AG09319 (cell line): ENCODE data around the gene UBN1.
"Not testable (repeated sequence)": the region's sequence is repeated elsewhere in the genome, so short reads cannot be mapped to it uniquely, and the experiment has no call there.

ENCODE experiments used
- DNase-seq: peaks from one replicate; pipeline ENCODE4 v3.0.0-alpha.2; 2010; ENCODE audit warnings: low read depth; ENCODE audit errors: extremely low read depth
- TF ChIP-seq, protein P1 (sequence below): IDR thresholded peaks from 2 replicates; pipeline ENCODE4 v1.5.1; 2011; ENCODE audit warnings: low read depth, mild to moderate bottlenecking, inconsistent platforms, low read length, moderate library complexity

The UBN1 gene

DNA sequence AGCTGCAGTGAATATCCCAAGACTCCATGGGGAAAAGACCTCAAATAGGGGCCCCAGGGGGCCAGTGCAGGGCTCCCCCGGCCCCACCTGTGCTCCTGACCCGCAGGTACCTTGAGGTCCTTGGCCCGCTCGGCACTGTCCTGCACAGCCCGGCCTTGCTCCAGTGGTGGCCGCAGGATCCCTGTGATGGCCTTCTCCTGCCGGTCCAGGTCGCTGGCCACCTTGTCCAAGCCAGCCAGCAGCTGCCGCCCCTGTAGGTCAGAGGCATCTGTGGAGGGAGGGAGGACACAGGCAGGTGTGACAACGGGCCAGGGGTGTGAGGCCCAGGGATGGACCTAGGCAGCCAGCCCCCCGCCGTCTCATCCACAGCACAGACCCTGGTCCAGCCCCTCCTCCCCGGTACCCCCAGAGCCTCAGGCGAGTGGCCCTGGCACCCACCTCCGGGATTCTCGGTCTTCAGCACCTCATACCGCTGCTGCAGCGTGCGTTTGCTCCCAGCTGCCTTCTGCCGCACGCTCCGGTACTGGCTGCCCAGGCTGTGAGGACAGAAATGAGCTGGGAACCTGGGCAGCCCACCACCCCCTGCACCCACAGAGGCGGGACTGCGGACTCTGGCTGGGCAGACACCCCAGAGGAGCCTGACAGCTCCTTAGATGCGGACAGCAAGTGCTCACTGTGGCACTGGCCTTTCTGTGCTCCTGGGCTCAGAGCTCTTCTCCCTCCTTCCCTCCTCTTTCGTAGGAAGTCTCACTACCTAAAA, 46.0 kb downstream of the UBN1 start:
- TF ChIP-seq, protein P1, sequence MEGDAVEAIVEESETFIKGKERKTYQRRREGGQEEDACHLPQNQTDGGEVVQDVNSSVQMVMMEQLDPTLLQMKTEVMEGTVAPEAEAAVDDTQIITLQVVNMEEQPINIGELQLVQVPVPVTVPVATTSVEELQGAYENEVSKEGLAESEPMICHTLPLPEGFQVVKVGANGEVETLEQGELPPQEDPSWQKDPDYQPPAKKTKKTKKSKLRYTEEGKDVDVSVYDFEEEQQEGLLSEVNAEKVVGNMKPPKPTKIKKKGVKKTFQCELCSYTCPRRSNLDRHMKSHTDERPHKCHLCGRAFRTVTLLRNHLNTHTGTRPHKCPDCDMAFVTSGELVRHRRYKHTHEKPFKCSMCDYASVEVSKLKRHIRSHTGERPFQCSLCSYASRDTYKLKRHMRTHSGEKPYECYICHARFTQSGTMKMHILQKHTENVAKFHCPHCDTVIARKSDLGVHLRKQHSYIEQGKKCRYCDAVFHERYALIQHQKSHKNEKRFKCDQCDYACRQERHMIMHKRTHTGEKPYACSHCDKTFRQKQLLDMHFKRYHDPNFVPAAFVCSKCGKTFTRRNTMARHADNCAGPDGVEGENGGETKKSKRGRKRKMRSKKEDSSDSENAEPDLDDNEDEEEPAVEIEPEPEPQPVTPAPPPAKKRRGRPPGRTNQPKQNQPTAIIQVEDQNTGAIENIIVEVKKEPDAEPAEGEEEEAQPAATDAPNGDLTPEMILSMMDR = no peak
- no peak for DNase-seq

DNA sequence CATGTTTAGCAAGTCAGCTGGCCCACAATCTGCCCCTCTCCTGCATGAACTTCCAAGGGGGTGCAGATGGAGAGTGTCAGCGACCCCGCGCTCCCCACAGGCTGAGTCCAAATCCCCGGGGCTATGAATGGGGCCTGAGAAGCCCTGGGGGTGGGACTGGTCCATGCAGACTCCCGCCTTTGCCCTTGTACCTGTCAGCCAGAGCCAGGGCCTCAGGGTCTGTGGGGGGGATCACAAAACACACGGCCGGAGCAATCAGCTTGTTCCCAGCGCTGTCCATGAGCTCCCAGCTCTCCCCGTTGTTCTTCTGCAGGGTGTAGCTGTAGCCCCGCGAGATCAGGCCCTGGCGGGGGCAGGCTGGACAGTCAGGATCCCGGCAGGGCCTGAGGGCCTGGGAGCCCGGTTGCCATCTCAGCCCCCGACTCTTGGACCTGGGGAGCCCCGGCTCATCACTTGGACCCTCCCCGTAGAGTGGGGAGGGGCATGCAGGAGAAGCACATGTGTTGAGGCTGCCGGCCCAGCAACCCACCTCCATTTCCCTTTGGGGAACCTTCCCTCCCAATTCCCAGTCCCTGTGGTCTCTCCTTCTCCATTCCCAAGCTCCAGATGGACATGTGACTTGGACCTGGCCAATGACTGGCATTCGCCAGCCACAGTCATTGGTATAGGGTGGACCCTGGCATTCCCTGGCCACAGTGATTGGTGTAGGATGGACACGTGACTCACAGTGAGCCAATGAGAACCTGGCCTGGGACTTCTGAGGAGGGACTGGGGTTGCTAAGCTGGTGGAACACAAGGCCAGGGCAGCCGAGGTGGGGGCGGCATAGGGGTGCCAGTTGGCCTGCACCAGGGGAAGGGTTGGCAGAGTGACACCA, 47.2 kb downstream of the UBN1 start:
- no peak for DNase-seq
- TF ChIP-seq, protein P1 = no peak

DNA sequence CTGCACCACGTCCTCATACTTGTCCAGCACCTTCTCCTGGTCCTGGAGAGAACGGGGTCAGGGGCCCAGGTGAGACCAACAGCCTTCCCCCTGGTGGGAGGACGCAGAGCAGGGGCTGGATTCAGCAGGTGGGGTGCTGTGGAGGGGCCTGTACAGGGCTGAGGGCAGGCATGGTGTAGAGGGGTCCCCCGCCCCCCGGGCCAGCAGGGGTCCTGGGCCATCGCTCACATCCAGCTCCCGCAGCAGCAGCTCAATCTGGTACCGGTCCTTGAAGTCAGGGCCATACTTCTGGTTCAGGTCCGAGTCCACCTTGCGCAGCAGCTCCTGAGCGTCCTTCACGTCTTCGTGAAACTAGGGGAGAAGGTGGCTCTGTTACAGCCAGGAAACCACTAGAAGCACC, 48.1 kb downstream of the UBN1 start:
- TF ChIP-seq, protein P1 = no peak
- no peak for DNase-seq

DNA sequence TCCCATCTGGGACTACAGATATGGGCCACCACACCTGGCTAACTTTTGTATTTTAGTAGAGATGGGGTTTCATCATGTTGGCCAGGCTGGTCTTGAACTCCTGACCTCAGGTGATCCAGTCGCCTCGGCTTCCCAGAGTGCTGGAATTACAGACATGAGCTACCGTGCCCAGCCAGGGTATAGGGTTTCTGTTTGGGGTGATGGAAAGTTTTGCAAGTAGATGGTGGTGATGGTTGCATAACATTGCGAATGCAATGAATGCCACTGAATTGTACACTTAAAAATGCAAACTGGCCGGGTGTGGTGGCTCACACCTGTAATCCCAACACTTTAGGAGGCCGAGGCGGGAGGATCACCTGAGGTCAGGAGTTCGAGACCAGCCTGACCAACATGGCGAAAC, 49.5 kb downstream of the UBN1 start:
- DNase-seq = not testable (repeated sequence)

DNA sequence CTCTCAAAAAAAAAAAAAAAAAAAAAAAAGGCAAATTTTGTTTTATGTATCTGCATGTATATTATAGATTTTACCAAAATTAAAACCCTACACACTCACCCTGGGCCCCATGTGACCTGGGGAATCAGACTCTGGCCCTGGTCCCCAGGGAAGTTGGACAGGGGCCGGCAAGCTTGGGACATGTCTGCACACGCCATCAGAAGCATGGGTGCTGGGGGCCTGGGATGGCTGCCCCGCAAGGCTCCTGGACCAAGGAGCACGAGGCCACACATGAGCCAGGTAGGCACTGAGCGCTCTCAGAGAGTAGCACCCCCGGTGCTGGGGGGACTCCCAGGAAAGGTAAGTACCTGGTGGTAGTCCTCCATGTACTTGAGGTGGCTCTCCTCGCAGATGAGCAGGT, 50.0 kb downstream of the UBN1 start:
- TF ChIP-seq, protein P1 = no peak
- DNase-seq = no peak

DNA sequence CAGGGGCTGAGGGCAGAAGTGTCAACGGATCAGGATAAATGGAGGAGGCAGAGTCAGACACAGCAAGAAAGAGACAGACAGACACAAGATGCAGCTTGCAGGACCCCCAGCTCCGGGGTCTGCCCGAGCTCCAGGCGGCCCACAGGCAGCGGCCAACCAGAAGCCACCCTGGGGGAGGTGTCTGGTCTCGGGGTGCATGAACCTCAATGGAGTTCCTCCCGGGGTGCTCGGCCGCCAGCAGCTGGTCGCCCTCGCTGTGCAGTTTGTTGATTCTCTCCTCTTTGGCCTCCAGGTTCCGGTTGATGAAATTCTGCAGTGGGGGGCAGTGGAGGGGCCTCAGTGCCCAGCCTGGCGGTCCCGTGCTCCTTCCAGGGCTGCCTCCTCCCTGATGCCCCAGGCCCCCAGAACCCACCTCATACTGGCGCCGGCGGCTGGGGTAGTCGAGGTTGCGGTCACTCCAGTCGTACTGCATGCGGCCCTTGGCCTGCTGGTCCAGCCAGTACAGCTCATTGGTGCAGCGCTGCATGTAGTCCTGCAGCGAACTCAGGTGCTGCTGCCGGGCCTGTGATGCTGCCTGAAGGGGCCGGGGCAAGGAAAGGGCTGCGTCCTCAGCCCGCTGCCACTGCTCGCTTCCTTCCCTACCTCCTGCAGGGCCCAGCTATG, 51.7 kb downstream of the UBN1 start:
- TF ChIP-seq, protein P1 = no peak
- DNase-seq = no peak

DNA sequence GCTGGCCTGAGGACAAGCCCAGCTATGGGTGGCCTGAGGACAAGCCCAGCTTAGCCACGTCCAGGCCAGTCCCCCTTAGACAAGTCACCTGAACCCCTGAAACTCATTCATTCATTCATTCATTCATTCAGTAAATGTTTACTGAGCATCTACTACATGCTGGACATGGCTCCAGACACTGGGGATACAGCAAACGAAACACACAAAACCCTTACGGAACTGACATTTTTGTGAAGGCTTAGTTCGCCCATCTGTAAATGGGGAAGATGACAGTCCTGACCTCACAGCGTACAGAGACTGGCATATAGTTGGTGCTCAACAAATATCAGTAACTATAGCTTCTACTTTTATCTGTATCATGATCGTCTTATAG, 52.2 kb downstream of the UBN1 start:
- TF ChIP-seq, protein P1 = no peak
- DNase-seq = no peak
